IgD-negative memory B cell (primary cell): ENCODE results near the gene NDUFAF8. TPM values are rescaled to one million over a fixed set of nuclear protein-coding genes. Genes with fewer than 3 reads are reported as not detected.

Experiments used
- H3K27ac Mint-ChIP-seq, 3 donors: one replicate each; pipeline ENCODE4 v1.8.0; 2020 to 2022; ENCODE audit warnings: mild to moderate bottlenecking in 3 of 3, mixed read lengths in 3 of 3, moderate library complexity in 1 of 3
- H3K27me3 Mint-ChIP-seq: one replicate; pipeline ENCODE4 v1.8.0; 2021; ENCODE audit warnings: mixed read lengths
- H3K36me3 Mint-ChIP-seq: one replicate; pipeline ENCODE4 v1.8.0; 2020; ENCODE audit warnings: mild to moderate bottlenecking, mixed read lengths
- H3K4me1 Mint-ChIP-seq, 3 donors: one replicate each; pipeline ENCODE4 v1.8.0; 2020 to 2022; ENCODE audit warnings: mixed read lengths in 3 of 3, mild to moderate bottlenecking in 1 of 3
- H3K4me3 Mint-ChIP-seq, 4 donors: one replicate each; pipeline ENCODE4 v1.8.0; 2020 to 2022; ENCODE audit warnings: mild to moderate bottlenecking in 4 of 4, mixed read lengths in 4 of 4, moderate library complexity in 3 of 4
- H3K9me3 Mint-ChIP-seq, 3 donors: one replicate each; pipeline ENCODE4 v1.8.0; 2020 to 2021; ENCODE audit warnings: mixed read lengths in 3 of 3, mild to moderate bottlenecking in 1 of 3
- polyA plus RNA-seq: library from polyadenylated mRNA; unstranded; fragments of 300-500 nt; fragmentation: Illumina TruSeq; gene quantifications from one replicate; pipeline ENCODE4 v1.2.3, GENCODE V29; 2021

The NDUFAF8 gene
- polyA plus RNA-seq, 1 donor from 2014 or later: 91.8 TPM

DNA sequence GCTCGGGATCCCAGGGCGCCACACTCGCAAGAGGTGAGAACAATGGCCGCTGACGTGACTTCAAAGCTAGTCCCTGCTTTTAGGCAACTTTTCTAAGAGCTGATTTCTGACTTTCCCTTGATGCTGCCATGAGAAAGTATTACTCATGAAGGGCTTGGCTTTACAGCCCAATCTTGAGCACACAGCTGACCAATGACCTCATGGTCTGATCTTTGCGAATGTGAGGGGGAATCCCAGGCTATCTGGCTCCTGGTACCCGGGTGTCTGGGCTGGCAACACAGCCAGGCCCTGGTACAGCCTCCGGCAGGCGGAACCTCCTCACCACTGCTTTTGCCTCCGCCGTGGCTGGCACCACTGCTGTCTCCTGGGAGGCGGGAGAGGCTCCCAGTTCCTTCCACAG is 17.5 kb downstream of the NDUFAF8 start:
- H3K27ac Mint-ChIP-seq: no peak overlapping the region
- peaks cover 0 to 10% (median 10%) of the 10 kb centered on the region in 3 donors for H3K4me1 Mint-ChIP-seq
- no peaks in the 10 kb centered on the region for H3K27me3 Mint-ChIP-seq
- H3K9me3 Mint-ChIP-seq: no peaks in the 10 kb centered on the region
- peaks cover 4% of the 10 kb centered on the region for H3K36me3 Mint-ChIP-seq
- no peak overlapping the region for H3K4me3 Mint-ChIP-seq

GRCh38 chr17:81257533-81257932 is 18.4 kb downstream of the NDUFAF8 start:
- peaks cover 0 to 10% (median 8%) of the 10 kb centered on the region in 3 donors for H3K4me1 Mint-ChIP-seq
- H3K27ac Mint-ChIP-seq: no peak overlapping the region
- no peak overlapping the region for H3K4me3 Mint-ChIP-seq
- no peaks in the 10 kb centered on the region for H3K27me3 Mint-ChIP-seq
- no peaks in the 10 kb centered on the region for H3K9me3 Mint-ChIP-seq
- H3K36me3 Mint-ChIP-seq: peaks cover 4% of the 10 kb centered on the region

DNA sequence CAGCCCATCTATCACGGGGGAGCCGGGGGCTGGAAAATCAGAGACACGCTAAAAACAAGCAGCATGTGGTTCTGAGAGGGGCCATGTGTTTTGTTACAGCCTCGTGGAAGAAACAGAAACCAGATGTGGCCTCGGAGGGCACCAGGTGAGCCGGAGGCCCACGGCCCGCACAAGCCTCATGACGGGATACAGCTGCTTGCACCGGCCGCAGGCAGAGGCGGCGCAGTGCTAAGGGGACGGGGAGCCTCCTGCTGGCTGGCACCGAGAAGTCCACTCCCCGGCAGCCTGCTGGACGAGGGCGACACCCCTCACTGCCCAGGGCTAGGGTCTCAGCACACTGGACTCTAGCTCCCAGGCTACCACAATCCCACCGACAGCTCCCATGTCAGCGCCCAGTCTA is 19.2 kb downstream of the NDUFAF8 start:
- Mint-ChIP-seq H3K27me3 (no peaks in the 10 kb centered on the region), H3K36me3 (peaks cover 1% of the 10 kb centered on the region), H3K4me3 (no peak overlapping the region), H3K4me1 (peaks cover 0 to 8% (median 5%) of the 10 kb centered on the region in 3 donors), H3K9me3 (no peaks in the 10 kb centered on the region), H3K27ac (peak overlapping the region in 1 of 3 donors; percentile 74)

GRCh38 chr17:81259058-81259605 is 20.0 kb downstream of the NDUFAF8 start:
- H3K9me3 Mint-ChIP-seq: no peaks in the 10 kb centered on the region
- H3K27ac Mint-ChIP-seq: peak overlapping the region in 1 of 3 donors; percentile 74
- no peaks in the 10 kb centered on the region for H3K36me3 Mint-ChIP-seq
- no peaks in the 10 kb centered on the region for H3K27me3 Mint-ChIP-seq
- H3K4me1 Mint-ChIP-seq: peaks cover 0 to 6% (median 3%) of the 10 kb centered on the region in 3 donors
- no peak overlapping the region for H3K4me3 Mint-ChIP-seq

- H3K27ac Mint-ChIP-seq: no peak overlapping the region
- no peaks in the 10 kb centered on the region for H3K27me3 Mint-ChIP-seq
- H3K36me3 Mint-ChIP-seq: no peaks in the 10 kb centered on the region
- H3K9me3 Mint-ChIP-seq: no peaks in the 10 kb centered on the region
- H3K4me3 Mint-ChIP-seq: no peak overlapping the region
- H3K4me1 Mint-ChIP-seq: peaks cover 0 to 6% (median 0%) of the 10 kb centered on the region in 3 donors
These were observed 21.1 kb downstream of the NDUFAF8 start for GRCh38 chr17:81260171-81260570.

- no peaks in the 10 kb centered on the region for H3K36me3 Mint-ChIP-seq
- peak overlapping the region in 1 of 4 donors; percentile 17 for H3K4me3 Mint-ChIP-seq
- no peaks in the 10 kb centered on the region for H3K27me3 Mint-ChIP-seq
- H3K4me1 Mint-ChIP-seq: peaks cover 0 to 6% (median 0%) of the 10 kb centered on the region in 3 donors
- no peaks in the 10 kb centered on the region for H3K9me3 Mint-ChIP-seq
- H3K27ac Mint-ChIP-seq: no peak overlapping the region
These were observed 21.5 kb downstream of the NDUFAF8 start for GRCh38 chr17:81260641-81261040.

GRCh38 chr17:81261096-81261495 is 22.0 kb downstream of the NDUFAF8 start:
- H3K36me3 Mint-ChIP-seq: no peaks in the 10 kb centered on the region
- H3K4me3 Mint-ChIP-seq: no peak overlapping the region
- H3K27me3 Mint-ChIP-seq: no peaks in the 10 kb centered on the region
- no peak overlapping the region for H3K27ac Mint-ChIP-seq
- peaks cover 0 to 6% (median 0%) of the 10 kb centered on the region in 3 donors for H3K4me1 Mint-ChIP-seq
- H3K9me3 Mint-ChIP-seq: no peaks in the 10 kb centered on the region

GRCh38 chr17:81261582-81262336 is 22.6 kb downstream of the NDUFAF8 start:
- peaks cover under 1% of the 10 kb centered on the region for H3K36me3 Mint-ChIP-seq

DNA sequence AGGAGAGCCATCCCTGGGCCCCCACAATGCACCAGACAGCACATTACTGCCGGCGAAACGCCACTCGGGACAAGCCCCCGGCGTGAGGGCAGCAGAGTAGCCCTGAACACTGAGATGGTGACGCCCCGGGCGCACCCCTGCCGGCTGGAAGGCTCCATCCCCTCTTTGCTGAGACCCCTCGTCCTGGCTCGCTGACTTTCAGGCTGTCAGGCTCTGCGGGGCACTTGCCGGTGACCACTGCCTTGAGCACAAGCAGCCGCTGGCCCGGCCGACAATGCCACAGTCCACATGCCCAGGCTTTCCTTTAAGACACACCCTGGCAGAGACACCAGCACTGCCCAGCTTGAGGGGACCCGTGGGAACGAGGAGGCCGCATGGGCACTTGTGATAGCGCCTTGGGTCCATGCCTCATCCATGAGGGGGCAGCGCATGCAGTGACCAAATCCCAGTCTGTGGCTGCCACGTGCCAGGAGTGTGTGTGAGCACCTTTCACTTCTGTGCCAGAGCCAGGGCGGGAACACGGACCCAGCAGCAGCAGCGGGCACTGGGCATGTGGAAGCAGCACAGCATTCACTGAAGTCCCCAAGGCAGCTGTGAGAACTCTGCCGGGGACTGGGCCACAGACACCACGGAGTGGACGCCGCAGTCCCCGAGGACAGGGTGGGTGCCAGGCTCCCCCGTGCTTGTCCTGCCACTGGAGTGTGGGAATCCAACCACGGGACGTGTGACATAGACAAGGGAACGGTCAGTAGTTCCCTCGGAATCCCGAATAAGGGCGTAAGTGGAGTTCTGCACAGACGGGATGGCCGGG is 24.5 kb downstream of the NDUFAF8 start:
- peaks cover 0 to 6% (median 2%) of the 10 kb centered on the region in 3 donors for H3K4me1 Mint-ChIP-seq
- no peaks in the 10 kb centered on the region for H3K27me3 Mint-ChIP-seq
- H3K4me3 Mint-ChIP-seq: no peak overlapping the region
- H3K27ac Mint-ChIP-seq: no peak overlapping the region
- H3K36me3 Mint-ChIP-seq: peaks cover 5% of the 10 kb centered on the region
- H3K9me3 Mint-ChIP-seq: no peaks in the 10 kb centered on the region

More at GRCh38 chr17:81261582-81262336, 22.6 kb downstream of the NDUFAF8 start:
- Mint-ChIP-seq H3K27me3 (no peaks in the 10 kb centered on the region), H3K9me3 (no peaks in the 10 kb centered on the region), H3K4me1 (peaks cover 0 to 6% (median 0%) of the 10 kb centered on the region in 3 donors), H3K27ac (no peak overlapping the region), H3K4me3 (no peak overlapping the region)

DNA sequence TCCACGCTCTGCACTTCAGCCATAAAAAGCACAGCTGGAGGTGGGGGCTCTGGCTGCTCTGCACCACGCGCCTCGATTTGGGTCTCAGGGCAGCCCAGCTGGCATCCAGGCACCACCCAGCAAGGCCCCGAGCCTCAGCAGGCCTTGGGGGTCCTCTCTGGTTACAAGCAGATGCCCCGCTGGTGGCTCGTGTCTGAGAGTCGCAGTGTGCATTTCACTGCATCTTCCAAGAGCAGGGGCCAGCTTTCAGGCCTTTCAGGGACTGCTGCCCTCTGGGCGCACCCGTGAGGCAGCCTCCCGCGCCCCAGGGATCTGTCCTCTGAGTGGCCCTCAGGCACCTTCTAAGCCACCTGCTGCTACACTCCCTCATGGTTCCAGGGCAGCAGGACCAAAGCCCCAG is 25.5 kb downstream of the NDUFAF8 start:
- peaks cover 5% of the 10 kb centered on the region for H3K36me3 Mint-ChIP-seq
- H3K9me3 Mint-ChIP-seq: no peaks in the 10 kb centered on the region
- H3K4me3 Mint-ChIP-seq: no peak overlapping the region
- no peak overlapping the region for H3K27ac Mint-ChIP-seq
- H3K27me3 Mint-ChIP-seq: no peaks in the 10 kb centered on the region
- peaks cover 0 to 3% (median 2%) of the 10 kb centered on the region in 3 donors for H3K4me1 Mint-ChIP-seq

- Mint-ChIP-seq H3K4me1 (peaks cover 0 to 2% (median 1%) of the 10 kb centered on the region in 3 donors), H3K4me3 (no peak overlapping the region)
These were observed 26.5 kb downstream of the NDUFAF8 start for GRCh38 chr17:81265576-81265975.

DNA sequence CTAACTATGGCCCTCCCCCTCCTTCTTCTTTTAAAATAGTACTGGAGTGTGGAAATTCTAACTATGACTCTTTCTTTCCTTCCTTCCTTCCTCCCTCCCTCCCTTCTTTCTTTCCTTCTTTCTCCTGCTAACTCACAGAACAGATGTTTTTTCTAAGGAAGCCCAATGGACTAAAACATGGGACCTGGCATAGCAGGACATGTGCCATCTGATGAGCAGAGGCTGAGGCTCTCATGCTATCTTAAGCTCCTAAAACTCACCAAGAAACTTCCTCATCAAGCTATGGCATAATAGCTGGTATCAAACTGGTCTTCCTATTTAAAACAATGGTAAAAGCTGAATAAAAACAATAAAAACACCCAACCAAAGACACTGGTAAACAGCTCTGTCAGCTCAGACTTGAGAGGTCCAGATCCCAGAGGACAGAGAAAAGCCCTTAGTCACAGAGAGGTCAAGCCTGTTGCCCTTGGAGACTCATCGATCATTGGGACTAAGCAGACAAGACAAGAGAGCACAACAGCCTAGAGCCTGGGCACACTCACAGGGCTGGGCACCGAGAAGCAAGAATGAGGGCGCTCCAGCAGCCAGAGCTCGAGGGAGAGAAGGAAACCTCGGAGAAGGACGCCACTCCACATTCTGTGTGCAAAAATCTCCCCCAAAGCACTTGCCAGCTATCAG is 28.4 kb downstream of the NDUFAF8 start:
- no peaks in the 10 kb centered on the region for H3K27me3 Mint-ChIP-seq
- no peaks in the 10 kb centered on the region for H3K9me3 Mint-ChIP-seq
- H3K4me3 Mint-ChIP-seq: no peak overlapping the region
- H3K36me3 Mint-ChIP-seq: peaks cover 5% of the 10 kb centered on the region
- peaks cover 0 to 2% (median 1%) of the 10 kb centered on the region in 3 donors for H3K4me1 Mint-ChIP-seq
- peak overlapping the region in 1 of 3 donors; percentile 54 for H3K27ac Mint-ChIP-seq

More at GRCh38 chr17:81265576-81265975, 26.5 kb downstream of the NDUFAF8 start:
- Mint-ChIP-seq H3K36me3 (peaks cover 5% of the 10 kb centered on the region), H3K27me3 (no peaks in the 10 kb centered on the region), H3K27ac (no peak overlapping the region), H3K9me3 (no peaks in the 10 kb centered on the region)

DNA sequence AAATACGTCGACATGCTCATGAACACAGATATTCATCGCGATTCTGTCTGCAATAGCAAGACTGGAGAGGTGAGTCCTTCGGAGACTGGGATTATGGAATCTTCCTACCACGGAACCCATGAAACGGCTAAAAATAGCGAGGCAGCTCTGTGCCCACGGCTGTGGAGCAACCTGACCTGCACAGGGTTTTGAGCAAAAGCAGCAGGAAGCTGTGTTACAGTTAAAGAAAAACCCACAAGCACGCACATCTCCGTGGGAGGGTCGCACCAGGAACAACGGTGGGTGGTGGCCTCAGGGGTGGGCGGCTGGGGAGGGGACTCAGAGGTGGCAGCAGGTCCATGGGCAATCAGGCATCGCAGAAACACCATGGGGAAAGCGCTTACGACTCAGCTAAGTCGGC is 31.2 kb downstream of the NDUFAF8 start:
- no peaks in the 10 kb centered on the region for H3K9me3 Mint-ChIP-seq
- H3K36me3 Mint-ChIP-seq: peaks cover 5% of the 10 kb centered on the region
- no peaks in the 10 kb centered on the region for H3K27me3 Mint-ChIP-seq
- no peak overlapping the region for H3K27ac Mint-ChIP-seq
- peaks cover 0 to 2% (median 0%) of the 10 kb centered on the region in 3 donors for H3K4me1 Mint-ChIP-seq
- no peak overlapping the region for H3K4me3 Mint-ChIP-seq

DNA sequence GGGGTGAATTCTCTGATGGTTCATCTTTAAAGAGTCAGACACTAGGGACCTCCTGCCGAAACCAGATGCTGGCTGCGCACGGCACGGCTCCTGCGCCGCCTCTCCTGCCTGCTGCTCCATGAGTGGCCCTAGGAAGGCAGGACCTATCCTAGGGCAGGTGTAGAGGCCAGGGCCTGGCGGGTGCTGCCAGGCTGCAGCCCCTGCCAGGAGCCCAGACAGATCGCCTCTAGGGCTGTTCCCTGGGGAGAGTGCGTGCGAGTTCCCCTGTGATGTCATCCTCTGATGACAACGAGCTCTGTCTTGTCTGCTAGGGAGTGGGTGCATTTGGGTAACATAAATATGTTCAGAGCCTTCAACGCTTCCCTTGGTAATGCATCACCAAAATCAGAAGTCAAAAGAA is 32.1 kb downstream of the NDUFAF8 start:
- H3K9me3 Mint-ChIP-seq: no peaks in the 10 kb centered on the region
- H3K36me3 Mint-ChIP-seq: peaks cover 5% of the 10 kb centered on the region
- H3K4me1 Mint-ChIP-seq: peaks cover 0 to 2% (median 0%) of the 10 kb centered on the region in 3 donors
- peak overlapping the region in 1 of 3 donors; percentile 25 for H3K27ac Mint-ChIP-seq
- H3K4me3 Mint-ChIP-seq: no peak overlapping the region
- no peaks in the 10 kb centered on the region for H3K27me3 Mint-ChIP-seq
